Measurements from ENCODE around the gene CCDC116.
"Not testable (repeated sequence)": the region's sequence is repeated elsewhere in the genome, so short reads cannot be mapped to it uniquely, and the experiment has no call there.

The CCDC116 gene

DNA sequence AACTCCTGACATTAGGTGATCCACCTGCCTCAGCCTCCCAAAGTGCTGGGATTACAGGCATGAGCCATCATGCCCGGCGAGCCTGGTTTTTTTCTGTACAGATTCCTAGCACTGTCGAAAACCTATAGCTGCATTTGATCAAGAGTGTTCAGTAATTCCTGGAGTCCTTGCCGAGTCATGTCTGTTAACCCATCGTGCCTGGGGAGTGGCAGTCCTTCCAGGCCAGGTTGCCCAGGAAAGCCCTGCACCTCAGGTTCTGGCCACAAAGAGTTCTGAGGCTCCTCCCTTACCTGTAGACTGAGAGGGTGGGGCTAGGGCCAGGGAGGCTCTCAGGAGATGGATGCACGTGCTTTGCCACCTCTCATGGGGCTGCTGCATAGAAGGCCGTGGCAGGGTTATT lies 19.7 kb upstream of the CCDC116 start:
- no peak overlapping the region for H3K4me3 ChIP-seq (ENCODE audit: low read depth, low read length)
- TF ChIP-seq, protein P1, sequence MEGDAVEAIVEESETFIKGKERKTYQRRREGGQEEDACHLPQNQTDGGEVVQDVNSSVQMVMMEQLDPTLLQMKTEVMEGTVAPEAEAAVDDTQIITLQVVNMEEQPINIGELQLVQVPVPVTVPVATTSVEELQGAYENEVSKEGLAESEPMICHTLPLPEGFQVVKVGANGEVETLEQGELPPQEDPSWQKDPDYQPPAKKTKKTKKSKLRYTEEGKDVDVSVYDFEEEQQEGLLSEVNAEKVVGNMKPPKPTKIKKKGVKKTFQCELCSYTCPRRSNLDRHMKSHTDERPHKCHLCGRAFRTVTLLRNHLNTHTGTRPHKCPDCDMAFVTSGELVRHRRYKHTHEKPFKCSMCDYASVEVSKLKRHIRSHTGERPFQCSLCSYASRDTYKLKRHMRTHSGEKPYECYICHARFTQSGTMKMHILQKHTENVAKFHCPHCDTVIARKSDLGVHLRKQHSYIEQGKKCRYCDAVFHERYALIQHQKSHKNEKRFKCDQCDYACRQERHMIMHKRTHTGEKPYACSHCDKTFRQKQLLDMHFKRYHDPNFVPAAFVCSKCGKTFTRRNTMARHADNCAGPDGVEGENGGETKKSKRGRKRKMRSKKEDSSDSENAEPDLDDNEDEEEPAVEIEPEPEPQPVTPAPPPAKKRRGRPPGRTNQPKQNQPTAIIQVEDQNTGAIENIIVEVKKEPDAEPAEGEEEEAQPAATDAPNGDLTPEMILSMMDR (IDR thresholded peaks at IDR 0.05; ENCODE audit: insufficient read depth, low read depth, low read length, missing control alignments), result no peak
- no peak for DNase-seq (ENCODE audit: low read depth)

DNA sequence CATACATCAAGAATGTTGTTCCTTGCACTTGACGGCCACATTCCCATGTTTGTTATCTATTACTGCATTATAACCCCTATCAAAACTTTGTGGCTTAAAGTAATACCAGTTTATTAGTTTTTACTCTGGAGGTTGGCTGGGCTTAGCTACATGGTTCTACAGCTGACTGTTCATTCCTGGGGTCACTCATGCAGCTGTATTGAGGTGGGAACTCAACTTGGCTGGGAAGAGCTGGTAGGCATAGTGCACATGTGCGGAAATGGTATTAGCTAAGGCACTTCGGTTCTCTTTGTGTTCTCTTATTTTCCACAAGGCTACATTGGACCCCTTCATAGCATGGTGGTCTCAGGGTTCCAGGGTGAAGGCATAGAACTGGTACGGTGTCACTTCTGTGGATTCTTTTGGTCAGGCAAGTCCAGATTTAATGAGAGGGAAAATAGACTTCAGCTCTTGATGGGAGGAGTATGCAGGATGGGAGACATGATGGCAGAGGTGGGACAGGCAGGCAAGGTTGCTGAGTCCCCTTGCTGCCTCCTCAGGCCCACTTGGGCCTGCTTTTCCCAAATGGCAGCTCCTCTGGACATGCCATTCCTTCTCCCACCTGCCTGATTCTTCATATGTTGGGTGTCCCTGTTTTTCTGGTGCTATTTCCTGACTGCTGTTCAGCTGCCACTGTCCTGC lies 18.9 kb upstream of the CCDC116 start:
- TF ChIP-seq, protein P1 (IDR thresholded peaks at IDR 0.05; ENCODE audit: insufficient read depth, low read depth, low read length, missing control alignments), result no peak
- no peak for DNase-seq (ENCODE audit: low read depth)
- no peak overlapping the region for H3K4me3 ChIP-seq (ENCODE audit: low read depth, low read length)

DNA sequence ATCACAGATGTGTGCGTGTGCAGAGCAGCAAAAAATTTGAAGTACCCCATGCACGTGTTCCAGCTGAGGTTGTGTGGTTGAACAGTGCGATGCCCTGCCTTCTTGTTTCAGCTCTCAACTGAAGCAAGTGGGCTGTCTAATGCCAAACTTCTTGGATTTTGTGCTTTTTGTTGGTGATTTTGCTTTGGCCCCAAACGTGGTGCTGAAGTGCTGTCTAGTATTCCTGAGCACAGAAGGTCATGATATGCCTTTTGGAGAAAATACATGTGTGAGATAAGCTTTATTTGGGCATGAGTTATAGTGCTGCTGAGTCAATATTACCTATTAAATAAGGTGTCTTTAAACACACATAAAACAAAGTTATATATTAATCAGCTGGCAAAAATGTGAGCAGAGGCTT lies 16.8 kb upstream of the CCDC116 start:
- no peak for DNase-seq (ENCODE audit: low read depth)
- TF ChIP-seq, protein P1 (IDR thresholded peaks at IDR 0.05; ENCODE audit: insufficient read depth, low read depth, low read length, missing control alignments), result no peak
- H3K4me3 ChIP-seq (ENCODE audit: low read depth, low read length), result no peak overlapping the region

DNA sequence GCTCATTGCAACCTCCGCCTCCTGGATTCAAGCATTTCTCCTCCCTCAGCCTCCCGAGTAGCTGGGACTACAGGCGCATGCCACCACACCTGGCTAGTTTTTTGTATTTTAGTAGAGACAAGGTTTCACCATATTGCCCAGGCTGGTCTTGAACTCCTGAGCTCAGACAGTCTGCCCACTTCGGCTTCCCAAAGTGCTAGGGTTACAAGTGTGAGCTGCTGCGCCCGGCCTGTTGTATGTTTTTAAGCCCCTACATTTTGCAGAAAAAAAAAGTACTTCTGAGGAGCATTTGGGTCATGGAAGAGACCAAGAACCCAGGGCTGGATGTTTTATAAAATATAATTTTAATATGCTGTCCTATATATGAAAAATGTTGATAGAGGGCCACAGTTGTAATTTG lies 15.2 kb upstream of the CCDC116 start:
- not testable (repeated sequence) for DNase-seq (ENCODE audit: low read depth); H3K4me3 ChIP-seq (ENCODE audit: low read depth, low read length)

DNA sequence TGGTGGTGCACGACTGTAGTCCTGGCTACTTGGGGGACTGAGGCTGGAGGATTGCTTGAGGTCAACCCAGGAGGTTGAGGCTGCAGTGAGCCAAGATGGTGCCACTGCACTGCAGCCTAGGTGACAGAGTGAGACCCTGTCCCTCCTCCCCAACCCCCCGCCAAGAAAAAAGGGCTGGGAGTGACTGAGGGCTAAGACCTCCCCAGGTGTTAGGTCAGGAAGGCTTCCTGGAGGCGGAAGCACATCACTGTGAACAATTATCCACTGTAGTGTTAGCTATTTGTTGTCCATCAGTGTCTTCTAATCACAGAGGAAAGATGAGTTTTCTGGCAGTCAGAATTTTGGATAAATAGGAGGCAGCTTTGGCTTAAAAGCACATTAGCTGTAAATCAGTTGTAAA lies 11.5 kb upstream of the CCDC116 start:
- DNase-seq (ENCODE audit: low read depth), result no peak
- TF ChIP-seq, protein P1 (IDR thresholded peaks at IDR 0.05; ENCODE audit: insufficient read depth, low read depth, low read length, missing control alignments), result no peak
- H3K4me3 ChIP-seq (ENCODE audit: low read depth, low read length), result no peak overlapping the region

DNA sequence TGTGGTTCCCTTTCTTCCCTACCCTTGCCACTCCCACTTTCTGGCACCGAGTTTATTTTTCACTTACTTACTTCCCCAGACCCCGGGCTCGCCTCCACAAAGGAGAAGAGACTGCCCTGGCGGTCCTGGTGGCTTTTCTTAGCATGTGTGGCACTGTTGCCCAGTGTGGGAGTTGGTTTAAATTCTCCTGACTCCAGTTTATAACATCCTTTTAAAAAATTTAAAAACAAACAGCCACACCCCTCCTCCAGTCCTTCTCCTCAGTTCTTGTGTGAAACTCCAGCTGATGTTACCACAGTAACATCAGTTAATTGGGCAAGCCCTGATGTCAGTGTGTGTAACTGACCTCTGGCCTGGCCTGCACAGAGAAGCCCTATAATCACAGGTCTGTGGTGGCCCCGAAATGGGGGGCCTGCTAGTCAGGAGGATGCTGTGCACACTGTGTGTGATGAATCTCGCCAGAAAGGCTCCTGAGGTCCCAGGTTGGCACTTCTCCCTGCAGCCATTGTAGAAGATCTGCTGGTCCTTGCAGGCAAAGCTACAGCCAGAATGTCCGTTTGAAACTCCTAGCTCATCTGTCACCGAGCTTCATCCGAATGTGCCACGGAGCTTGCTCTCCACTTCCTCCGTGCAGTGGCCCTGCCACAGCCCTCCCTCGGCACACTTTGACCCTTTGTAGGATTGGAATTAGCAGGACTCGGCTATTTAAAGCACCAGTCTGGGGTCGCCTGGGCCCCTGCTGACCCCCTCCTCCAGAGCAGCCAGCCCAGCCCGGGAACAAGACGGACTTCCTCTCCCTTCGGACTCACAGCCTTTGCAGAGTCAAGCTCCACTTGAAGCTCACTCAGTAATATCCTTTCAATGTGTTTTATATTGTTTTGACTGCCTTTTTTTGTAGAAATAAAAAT lies 10.3 kb upstream of the CCDC116 start:
- no peak for DNase-seq (ENCODE audit: low read depth)
- no peak overlapping the region for H3K4me3 ChIP-seq (ENCODE audit: low read depth, low read length)
- TF ChIP-seq, protein P1 (IDR thresholded peaks at IDR 0.05; ENCODE audit: insufficient read depth, low read depth, low read length, missing control alignments), result no peak

DNA sequence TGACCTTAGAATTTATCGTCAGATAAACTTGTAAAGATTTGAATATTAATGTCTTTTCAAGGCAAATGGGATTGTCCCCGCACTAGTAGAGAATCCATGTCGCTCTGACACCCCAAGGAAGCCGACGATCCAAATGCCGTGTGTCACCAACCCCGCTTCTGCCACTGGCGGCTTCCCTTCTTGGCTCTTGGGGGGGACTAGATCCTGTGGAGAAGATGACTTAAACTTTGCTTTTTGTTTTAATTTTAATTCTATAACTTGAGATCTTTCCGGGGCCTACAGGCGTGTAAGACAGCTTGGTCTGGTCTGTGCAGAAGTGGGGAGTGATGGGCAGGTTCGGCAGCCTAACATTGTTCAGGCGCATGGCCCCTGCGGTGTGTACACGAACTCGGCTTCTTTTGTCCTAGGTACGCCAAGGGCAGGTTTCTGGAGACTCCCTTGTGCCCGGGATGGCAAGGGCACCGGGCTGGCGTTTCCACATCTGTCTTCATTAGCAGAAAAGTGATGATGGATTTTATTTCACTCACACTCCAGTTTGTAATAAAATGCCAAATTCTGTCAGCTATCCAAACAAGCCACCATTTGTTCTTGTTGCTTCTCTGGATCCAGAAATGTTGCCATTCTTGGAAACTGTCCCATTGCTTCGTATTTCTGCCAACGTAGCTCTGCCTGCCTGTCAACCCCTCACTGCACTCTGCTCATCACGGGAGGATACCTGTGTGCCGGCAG lies 9.5 kb upstream of the CCDC116 start:
- no peak for DNase-seq (ENCODE audit: low read depth)
- TF ChIP-seq, protein P1 (IDR thresholded peaks at IDR 0.05; ENCODE audit: insufficient read depth, low read depth, low read length, missing control alignments), result no peak
- no peak overlapping the region for H3K4me3 ChIP-seq (ENCODE audit: low read depth, low read length)
